Neuron (in vitro differentiated cells): Measurements from ENCODE around the gene GPC6.

Source experiments
- H2AFZ ChIP-seq: one replicate; pipeline ENCODE4 v1.6.1; 2013; ENCODE audit warnings: low read depth, mild to moderate bottlenecking, inconsistent platforms, low read length, moderate library complexity
- H3K27me3 ChIP-seq: one replicate; pipeline ENCODE4 v1.6.1; 2013; ENCODE audit warnings: low read length; ENCODE audit not compliant: insufficient read depth
- H3K36me3 ChIP-seq: one replicate; pipeline ENCODE4 v1.6.1; 2013; ENCODE audit warnings: low read length; ENCODE audit not compliant: insufficient read depth
- H3K4me1 ChIP-seq: one replicate; pipeline ENCODE4 v1.6.1; 2013; ENCODE audit warnings: low read length; ENCODE audit not compliant: insufficient read depth
- H3K4me3 ChIP-seq: 2 replicates; pipeline ENCODE4 v1.5.1; 2013; ENCODE audit warnings: mild to moderate bottlenecking, low read length, moderate library complexity
- H3K9me3 ChIP-seq: one replicate; pipeline ENCODE4 v1.6.1; 2013; ENCODE audit warnings: low read length

The GPC6 gene

GRCh38 chr13:93397619-93398018, 171.0 kb downstream of the GPC6 start:
- Histone ChIP-seq H3K27me3 (no peaks in the 10 kb centered on the region), H3K4me1 (no peaks in the 10 kb centered on the region), H3K36me3 (no peaks in the 10 kb centered on the region), H3K9me3 (no peaks in the 10 kb centered on the region), H3K4me3 (no peak overlapping the region), H2AFZ (no peak overlapping the region)

- Histone ChIP-seq H3K4me3 (no peak overlapping the region), H2AFZ (no peak overlapping the region), H3K36me3 (no peaks in the 10 kb centered on the region), H3K4me1 (no peaks in the 10 kb centered on the region), H3K9me3 (no peaks in the 10 kb centered on the region), H3K27me3 (no peaks in the 10 kb centered on the region)
Observed at GRCh38 chr13:93398167-93399035, 171.8 kb downstream of the GPC6 start.

GRCh38 chr13:93399212-93399611, 172.6 kb downstream of the GPC6 start:
- Histone ChIP-seq H3K4me3 (no peak overlapping the region), H3K9me3 (no peaks in the 10 kb centered on the region), H3K27me3 (no peaks in the 10 kb centered on the region), H3K4me1 (no peaks in the 10 kb centered on the region), H2AFZ (no peak overlapping the region), H3K36me3 (no peaks in the 10 kb centered on the region)

- Histone ChIP-seq H2AFZ (no peak overlapping the region), H3K27me3 (no peaks in the 10 kb centered on the region), H3K4me1 (no peaks in the 10 kb centered on the region), H3K36me3 (no peaks in the 10 kb centered on the region), H3K4me3 (no peak overlapping the region), H3K9me3 (no peaks in the 10 kb centered on the region)
Observed at GRCh38 chr13:93406136-93406535, 179.5 kb downstream of the GPC6 start.

- no peaks in the 10 kb centered on the region for H3K9me3 ChIP-seq
- H3K4me3 ChIP-seq: no peak overlapping the region
- no peaks in the 10 kb centered on the region for H3K27me3 ChIP-seq
- H2AFZ ChIP-seq: no peak overlapping the region
- no peaks in the 10 kb centered on the region for H3K36me3 ChIP-seq
- no peaks in the 10 kb centered on the region for H3K4me1 ChIP-seq
Observed at GRCh38 chr13:93407551-93407950, 180.9 kb downstream of the GPC6 start.

GRCh38 chr13:93409001-93409400, 182.4 kb downstream of the GPC6 start:
- H3K4me3 ChIP-seq: no peak overlapping the region
- H3K4me1 ChIP-seq: peaks cover 3% of the 10 kb centered on the region
- H3K9me3 ChIP-seq: no peaks in the 10 kb centered on the region
- no peaks in the 10 kb centered on the region for H3K36me3 ChIP-seq
- no peaks in the 10 kb centered on the region for H3K27me3 ChIP-seq
- no peak overlapping the region for H2AFZ ChIP-seq

- no peak overlapping the region for H2AFZ ChIP-seq
- no peaks in the 10 kb centered on the region for H3K36me3 ChIP-seq
- no peaks in the 10 kb centered on the region for H3K9me3 ChIP-seq
- peaks cover 7% of the 10 kb centered on the region for H3K4me1 ChIP-seq
- no peak overlapping the region for H3K4me3 ChIP-seq
- no peaks in the 10 kb centered on the region for H3K27me3 ChIP-seq
Observed at GRCh38 chr13:93409816-93410215, 183.2 kb downstream of the GPC6 start.

GRCh38 chr13:93411186-93411680, 184.6 kb downstream of the GPC6 start:
- Histone ChIP-seq H3K4me1 (peaks cover 7% of the 10 kb centered on the region), H3K27me3 (no peaks in the 10 kb centered on the region), H3K9me3 (no peaks in the 10 kb centered on the region), H2AFZ (no peak overlapping the region), H3K36me3 (no peaks in the 10 kb centered on the region), H3K4me3 (no peak overlapping the region)

GRCh38 chr13:93412676-93413075, 186.1 kb downstream of the GPC6 start:
- Histone ChIP-seq H3K4me1 (peaks cover 7% of the 10 kb centered on the region), H3K36me3 (no peaks in the 10 kb centered on the region), H2AFZ (no peak overlapping the region), H3K27me3 (no peaks in the 10 kb centered on the region), H3K4me3 (no peak overlapping the region), H3K9me3 (no peaks in the 10 kb centered on the region)

GRCh38 chr13:93413972-93414717, 187.5 kb downstream of the GPC6 start:
- no peaks in the 10 kb centered on the region for H3K36me3 ChIP-seq
- H3K4me1 ChIP-seq: peaks cover 7% of the 10 kb centered on the region
- no peak overlapping the region for H3K4me3 ChIP-seq
- H3K9me3 ChIP-seq: no peaks in the 10 kb centered on the region
- no peaks in the 10 kb centered on the region for H3K27me3 ChIP-seq
- H2AFZ ChIP-seq: no peak overlapping the region

- Histone ChIP-seq H3K36me3 (no peaks in the 10 kb centered on the region), H3K9me3 (no peaks in the 10 kb centered on the region), H3K4me3 (no peak overlapping the region), H2AFZ (no peak overlapping the region), H3K27me3 (no peaks in the 10 kb centered on the region), H3K4me1 (peaks cover 7% of the 10 kb centered on the region)
Observed at GRCh38 chr13:93416736-93417355, 190.2 kb downstream of the GPC6 start.

GRCh38 chr13:93418398-93418797, 191.8 kb downstream of the GPC6 start:
- Histone ChIP-seq H3K9me3 (no peaks in the 10 kb centered on the region), H3K36me3 (no peaks in the 10 kb centered on the region), H3K4me1 (peaks cover 7% of the 10 kb centered on the region), H3K4me3 (no peak overlapping the region), H2AFZ (no peak overlapping the region), H3K27me3 (no peaks in the 10 kb centered on the region)

GRCh38 chr13:93420206-93420605, 193.6 kb downstream of the GPC6 start:
- Histone ChIP-seq H2AFZ (no peak overlapping the region), H3K4me1 (no peaks in the 10 kb centered on the region), H3K27me3 (no peaks in the 10 kb centered on the region), H3K9me3 (no peaks in the 10 kb centered on the region), H3K4me3 (no peak overlapping the region), H3K36me3 (no peaks in the 10 kb centered on the region)
